NCI-H526 (cell line): ENCODE measurements around the gene AGBL3.
"Not testable (repeated sequence)": the region's sequence is repeated elsewhere in the genome, so short reads cannot be mapped to it uniquely, and the experiment has no call there.

Experiments used
- DNase-seq, 2 experiments: peaks; one replicate each; lab custom pipeline; 2025; lab: John Stamatoyannopoulos, UW

The AGBL3 gene

DNA sequence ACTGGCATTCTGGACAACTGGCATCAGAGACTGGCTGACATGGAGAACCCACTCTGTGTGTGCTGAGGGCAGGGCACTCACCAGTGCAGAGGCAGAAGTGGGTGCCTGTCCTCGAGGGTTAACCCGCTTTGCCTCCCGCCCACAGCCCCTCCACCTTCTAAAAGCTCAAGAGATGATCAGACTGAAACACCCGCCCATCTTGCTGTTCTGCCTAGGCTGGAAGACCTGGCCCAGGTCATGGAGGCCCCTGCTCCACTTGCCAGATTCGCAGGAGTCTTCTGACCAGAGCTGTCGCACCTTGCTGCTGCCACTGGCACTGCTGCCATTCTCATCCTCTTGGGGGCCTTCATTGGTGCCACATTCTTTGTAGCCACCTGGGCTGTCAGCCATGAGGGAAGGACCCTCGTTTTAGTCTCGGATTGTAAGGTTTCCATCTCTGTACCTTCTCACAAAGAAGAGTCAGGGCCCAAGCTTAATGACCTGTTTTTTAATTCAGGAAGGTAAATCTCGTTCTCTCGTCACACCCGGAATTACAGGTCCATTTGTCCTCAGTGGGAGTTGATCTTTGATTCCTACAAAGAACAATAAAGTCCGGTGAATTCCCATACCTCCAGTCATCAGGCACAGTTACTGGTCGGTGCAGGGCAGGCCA lies 182.3 kb downstream of the AGBL3 start:
- DNase-seq, result no peak

DNA sequence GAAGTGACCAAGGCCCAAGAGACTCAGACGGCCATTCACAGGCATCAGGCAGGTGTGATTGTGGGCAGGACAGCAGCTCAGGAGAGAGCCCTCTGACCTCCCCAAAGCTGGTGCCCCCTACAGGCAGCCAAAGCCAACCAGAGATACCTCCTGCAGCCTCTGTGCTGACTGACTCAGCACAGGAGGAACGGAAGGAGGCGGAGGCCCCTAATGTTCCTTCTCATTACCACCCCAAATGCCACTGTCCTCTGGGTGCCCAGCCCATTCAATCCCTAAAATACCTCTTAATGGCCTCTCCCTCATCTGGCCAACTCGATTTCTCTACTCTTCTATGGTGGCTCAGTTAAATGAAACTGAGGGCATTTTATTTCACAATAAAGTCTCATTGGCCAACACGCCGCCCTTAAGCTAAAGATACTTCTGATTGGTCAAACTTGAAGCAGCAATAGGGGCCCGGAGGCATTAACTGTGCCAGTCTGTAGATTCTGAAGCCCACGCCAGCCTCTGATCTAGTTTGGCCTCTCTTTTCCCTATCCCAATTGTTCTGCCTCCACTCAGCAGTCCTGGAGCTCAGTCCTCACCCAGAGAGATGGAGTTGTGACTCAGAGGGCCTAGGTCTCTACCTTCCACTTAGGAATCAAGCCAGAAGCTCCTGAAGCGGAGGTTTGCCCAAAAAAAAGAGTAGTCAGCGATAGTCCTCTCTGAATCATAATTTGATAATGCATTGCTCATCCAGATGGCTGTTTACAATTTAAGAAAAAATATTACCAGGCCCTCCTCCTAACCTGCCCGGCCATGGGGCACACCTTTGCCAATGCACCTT lies 183.0 kb downstream of the AGBL3 start:
- peak; percentile 32 to 62 for DNase-seq

DNA sequence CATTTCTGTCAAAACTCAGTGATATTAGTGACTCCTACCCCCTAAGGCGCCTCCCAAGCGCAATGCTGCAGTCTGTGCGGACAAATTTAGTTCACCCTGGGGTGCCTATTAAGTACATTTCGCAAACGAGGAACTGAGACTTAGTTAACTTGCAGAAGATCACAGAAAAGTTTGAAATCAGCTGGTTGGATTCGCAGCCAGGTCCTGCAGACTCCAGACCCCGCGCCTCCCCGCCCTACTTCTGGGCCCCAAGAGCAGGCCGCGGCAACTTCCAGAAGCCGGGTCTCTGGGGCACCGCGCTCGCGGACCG lies 183.6 kb downstream of the AGBL3 start:
- no peak for DNase-seq

DNA sequence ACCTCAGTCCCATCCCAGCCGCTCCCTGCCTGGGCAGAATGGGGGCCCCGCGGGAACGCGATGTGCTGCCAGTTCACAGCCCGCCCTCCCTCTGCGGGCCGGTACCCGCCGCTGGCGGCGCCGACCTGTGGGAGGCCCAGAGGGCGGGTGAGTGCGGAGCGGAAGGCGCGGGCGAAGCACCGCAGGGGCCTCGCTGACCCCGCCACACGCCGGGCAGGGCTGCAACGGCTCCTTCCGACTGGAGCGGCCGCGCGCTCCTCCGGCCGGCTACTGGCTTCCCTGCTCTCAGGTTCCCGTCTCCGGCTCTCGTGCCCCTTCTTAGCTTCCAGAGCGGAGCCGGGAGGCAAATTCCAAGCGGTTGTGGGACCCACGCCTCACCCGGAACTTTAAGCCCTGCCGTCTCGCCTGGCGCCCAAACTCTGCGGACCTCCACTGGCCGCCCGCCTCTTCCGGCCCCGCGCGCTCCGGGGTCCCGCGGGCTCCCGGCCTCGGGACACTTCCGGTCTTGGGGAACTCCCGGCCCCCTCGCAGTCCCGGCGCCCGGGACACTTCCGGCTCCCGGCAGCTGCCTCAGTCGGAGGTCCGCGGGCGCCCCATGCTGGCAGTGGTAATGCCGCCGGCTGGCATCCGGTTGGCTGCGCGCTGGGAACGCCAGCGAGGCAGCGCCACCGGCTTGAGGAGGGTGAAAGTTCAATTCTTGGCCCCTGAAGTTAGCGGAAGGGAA lies 184.1 kb downstream of the AGBL3 start, which contains the start of gene CYREN:
CYREN (minus strand) TSS at position 434 of the 724 bp plus-strand sequence. CDS start 1,785 bp downstream, outside the sequence.
- DNase-seq, result peak; percentile 87 to 99

DNA sequence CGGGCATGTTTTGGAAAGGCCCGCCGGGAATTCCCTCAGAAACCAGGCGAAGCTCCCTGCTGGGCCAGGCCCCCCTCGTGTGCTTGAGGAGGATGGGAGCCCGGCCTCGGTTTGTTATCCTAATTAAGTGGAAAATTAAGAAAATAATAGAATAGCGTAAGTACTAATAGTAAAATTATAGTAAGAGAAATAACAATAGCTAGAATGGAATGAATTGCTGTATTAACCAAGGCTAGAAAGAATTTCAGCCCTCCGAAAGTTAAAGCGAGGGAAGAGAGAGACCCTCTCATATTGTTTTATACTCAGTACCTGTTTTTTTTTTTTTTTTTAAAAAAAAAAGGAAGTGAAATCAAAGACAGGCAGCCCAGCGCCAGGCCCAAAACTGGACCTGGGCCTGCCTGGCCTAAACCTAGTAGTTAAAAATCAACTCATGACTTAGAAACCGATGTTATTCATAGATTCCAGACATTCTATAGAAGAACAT lies 184.7 kb downstream of the AGBL3 start:
- DNase-seq, result not testable (repeated sequence)

DNA sequence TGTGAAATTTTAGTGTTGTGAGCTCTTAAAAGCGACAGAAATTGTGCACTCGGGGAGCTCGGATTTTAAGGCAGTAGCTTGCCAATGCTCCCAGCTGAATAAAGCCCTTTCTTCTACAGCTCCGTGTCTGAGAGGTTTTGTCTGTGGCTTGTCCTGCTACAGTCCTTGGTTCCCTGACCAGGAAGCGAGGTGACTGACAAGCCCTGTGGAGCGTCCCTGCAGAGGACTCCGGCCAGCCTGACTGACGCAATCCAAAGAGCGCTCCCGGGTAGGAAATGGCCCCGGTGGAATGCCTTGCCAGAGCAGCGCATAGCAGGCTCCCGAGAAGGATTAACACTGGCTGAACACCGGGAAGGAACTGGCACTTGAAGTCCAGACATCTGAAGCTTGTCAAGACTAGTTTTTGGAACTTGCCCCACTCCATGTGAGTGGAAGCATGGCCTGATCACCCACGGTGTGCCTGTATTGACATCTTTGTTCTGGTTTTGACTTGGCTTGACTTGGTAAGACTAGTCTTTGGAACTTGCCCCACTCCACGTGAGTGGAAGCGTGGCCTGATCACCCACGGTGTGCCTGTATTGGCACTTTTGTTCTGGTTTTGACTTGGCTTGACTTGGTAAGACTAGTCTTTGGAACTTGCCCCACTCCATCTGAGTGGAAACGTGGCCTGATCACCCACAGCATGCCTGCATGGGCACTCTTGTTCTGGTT lies 185.4 kb downstream of the AGBL3 start:
- not testable (repeated sequence) for DNase-seq

DNA sequence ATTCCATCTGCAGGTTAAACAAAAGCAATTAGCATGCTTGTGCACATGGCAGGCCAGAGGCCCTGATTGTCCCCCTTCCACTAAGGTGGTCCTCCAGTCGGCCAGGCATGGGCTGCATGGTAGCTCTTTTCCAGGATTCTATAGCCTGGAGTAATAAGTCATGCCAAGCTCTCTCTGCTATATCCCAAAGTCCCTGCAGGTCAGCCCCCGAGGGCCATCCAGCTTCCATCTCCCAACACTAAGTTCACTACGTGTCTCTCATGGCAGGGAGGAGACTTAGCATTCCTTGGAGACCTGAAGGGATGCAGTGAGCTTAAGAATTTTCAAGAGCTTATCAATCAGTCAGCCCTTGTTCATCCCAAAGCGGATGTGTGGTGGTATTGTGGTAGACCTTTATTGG lies 187.6 kb downstream of the AGBL3 start:
- not testable (repeated sequence) for DNase-seq

DNA sequence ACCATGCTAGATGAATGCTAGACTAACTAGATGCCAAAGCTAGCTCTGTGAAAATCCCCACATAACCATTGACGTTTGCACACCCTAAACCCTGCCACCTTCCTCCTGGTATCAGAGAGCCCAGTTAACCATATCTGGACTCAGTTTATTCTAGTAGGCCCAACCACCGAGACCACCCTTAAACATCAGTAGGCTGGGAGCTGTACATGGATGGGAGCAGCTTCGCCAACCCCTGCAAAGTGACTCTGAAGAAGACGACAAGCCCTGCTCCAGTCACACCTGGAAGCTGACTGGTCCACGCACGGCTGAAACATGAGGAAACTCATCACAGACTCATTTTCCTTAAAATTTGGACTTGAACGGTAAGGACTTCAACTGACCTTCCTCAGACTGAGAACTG lies 188.6 kb downstream of the AGBL3 start:
- no peak for DNase-seq

DNA sequence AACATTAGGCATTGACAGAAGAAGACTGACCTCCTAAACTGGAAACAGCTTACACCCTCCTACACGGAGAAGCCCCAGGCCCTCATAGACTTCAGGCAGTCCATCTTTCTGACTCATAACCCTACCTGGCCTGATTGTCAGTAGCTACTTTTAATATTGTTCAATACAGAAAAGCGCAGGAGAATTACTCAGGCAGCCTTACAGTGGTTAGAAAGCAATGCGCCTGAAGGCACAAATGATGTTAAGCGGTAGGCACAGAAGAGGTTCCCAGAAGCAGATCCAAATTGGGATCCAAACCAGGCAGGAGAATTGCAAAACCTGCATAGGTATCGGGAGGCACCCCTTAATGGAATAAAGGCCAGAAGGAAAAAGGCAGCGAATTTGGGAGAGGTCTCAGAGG lies 189.6 kb downstream of the AGBL3 start:
- DNase-seq, result no peak

DNA sequence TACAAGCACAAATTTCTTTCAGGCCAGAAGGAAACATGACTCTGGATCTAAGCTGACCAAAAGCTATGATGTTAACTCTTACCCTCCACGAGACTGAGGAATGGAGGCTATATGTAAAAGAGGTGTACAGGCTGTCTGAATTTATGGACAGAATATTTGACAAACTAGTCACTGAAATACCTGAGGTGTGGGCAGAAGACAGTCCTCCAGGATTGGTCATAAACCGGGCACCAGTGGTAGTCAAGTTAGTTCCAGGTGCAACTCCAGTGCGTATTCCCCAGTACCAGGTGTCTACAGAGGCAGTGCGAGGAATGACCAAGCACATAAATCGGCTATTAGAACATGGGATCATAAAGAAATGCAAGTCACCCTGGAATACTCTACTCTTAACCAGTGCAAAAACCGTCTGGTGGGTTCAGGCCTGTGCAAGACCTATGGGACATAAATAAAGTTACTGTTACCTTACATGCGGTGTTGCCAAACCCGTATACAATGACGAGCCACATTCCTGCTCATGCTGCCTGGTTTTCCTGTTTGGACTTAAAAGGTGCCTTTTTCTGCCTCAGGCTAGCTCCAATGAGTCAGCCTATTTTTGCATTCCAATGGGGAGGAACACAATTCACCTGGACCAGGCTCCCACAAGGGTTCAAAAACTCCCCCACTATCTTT lies 190.9 kb downstream of the AGBL3 start:
- DNase-seq, result no peak

DNA sequence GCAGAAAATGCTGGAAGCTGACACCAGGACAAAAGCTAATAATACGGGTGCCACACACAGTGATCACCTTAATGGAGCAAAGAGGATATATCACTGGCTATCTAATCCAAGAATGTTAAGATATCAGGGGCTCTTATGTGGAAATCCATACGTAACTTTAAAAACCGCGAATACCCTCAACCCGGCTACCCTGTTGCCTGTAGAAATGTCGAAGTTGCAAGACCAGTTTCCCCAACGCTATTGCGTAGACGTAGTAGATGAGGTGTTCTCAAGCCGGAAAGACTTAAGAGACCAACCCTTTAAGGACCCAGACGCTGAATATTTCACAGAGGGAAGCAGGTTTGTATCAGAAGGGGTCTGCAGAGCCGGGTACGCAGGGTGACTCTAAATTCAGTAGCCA lies 192.1 kb downstream of the AGBL3 start:
- no peak for DNase-seq

DNA sequence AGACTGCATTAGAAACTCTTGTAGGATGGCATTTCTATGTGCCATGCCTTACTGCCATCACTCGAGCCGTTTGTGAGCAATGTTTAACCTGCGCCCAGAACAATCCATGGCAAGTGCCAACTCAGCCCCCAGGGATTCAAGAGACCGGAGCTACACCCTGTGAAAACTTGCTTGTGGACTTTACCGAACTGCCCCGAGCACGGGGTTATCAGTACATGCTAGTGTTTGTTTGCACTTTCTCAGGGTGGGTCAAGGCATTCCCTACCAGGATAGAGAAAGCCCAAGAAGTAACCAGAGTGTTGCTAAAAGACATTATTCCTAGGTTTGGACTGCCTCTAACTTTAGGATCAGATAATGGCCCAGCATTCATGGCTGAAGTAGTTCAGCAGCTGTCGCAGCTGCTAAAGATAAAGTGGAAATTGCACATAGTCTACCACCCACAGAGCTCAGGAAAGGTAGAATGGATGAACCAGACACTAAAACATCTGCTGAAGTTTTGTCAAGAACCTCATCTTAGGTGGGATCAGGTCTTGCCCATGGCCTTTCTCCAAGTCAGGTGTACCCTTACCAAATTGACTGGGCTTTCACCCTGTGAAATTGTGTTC lies 193.1 kb downstream of the AGBL3 start:
- DNase-seq, result no peak

DNA sequence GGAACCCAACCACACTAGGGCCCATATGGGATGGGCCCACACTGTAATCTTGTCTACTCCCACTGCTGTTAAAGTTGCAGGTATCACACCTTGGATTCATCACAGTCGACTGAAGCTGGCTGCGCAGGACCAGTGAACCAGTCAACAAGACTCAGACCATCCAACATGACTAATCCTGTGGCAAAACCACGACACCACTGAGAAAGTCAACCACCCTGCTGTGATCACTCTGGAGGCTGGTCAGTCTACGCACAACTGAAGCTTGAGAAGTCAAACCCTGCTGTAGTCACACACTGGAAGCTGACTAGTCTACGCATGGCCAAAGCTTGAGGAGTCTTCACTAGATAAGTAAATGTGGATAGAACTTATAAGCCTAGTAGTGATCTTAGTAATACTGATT lies 193.8 kb downstream of the AGBL3 start:
- no peak for DNase-seq

DNA sequence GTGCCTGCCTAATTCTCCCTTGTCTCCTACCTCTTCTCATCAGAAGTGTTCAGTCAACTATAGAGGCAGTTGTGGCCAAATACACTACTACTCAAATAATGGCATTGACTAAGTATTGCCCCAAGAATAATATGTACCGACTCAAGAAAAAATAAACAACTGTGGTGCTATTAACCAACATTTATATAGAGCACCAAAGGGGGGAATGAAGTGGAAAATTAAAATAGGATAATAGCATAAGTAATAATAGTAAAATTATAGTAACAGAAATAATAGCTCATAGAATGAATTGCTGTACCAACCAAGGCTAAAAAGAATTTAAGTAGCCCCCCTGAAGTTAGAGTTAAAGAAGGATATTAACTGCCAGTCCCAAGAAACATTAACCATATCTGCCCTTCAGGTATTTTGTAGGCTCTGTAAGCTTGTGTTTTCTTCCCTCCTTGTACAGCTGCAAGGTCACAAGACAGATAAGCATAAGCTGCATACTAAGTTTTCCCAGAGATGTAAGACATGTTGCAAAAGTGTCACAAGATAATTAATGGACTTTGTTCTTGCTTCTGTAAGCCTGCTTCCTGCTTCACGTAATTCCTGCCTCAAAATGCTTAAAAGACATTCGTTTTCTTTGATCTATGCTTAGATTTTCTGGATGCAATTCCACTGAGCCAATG lies 195.1 kb downstream of the AGBL3 start:
- no peak for DNase-seq

DNA sequence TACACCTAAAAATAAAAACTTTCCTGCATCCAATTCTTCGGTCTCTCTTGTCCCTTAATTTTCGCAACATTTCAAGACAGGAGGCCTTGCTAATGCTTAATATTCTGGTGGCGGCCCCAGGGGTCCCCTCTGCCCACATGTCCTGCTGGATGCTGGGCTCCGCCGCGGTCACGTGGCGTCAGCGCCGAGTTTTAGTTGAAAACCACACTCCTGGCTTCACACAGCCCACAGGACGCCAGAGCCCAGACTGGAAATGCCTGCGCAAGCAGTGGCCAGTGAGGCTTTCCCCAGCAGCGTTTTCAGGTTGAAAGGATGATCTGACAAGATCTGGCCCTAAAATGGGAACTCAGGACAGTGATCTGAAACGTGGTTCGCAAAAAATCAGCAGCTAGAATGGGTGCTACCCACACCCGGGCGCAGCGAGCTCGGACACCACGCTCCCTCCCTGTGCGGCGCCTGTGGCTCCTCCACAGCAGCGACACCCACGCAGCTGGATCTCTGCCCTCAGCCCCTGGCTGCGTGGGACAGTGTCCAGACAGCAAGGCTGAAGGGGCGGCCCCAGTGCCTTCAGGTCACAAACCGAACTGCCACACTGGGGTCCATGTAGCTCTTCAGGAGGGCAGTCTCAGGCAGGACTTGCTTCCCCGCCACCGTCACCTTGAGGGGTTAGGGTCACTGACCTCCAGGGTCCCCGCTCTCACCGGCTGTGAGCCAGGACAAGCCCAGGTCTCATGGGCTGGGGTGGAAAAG lies 195.8 kb downstream of the AGBL3 start:
- DNase-seq, result no peak

DNA sequence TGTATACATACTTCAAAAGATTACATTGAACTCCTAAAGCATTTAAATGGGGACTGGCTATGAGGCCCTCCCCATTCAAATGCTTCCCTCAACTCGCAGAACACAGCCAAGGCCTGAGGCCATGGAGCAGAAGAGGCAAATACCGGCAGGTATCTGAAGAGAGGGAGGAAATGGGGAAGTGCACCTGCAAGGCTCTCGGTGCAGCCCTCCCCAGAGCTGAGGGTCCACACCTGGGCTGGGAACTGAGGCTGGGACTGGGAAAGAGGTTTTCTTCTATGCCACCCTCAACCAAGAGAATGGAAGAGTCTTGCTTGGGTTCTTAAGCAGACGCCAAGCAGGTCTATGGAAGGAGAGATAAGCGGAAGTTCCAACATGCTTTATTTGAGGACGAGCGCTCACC lies 197.2 kb downstream of the AGBL3 start:
- DNase-seq, result no peak

DNA sequence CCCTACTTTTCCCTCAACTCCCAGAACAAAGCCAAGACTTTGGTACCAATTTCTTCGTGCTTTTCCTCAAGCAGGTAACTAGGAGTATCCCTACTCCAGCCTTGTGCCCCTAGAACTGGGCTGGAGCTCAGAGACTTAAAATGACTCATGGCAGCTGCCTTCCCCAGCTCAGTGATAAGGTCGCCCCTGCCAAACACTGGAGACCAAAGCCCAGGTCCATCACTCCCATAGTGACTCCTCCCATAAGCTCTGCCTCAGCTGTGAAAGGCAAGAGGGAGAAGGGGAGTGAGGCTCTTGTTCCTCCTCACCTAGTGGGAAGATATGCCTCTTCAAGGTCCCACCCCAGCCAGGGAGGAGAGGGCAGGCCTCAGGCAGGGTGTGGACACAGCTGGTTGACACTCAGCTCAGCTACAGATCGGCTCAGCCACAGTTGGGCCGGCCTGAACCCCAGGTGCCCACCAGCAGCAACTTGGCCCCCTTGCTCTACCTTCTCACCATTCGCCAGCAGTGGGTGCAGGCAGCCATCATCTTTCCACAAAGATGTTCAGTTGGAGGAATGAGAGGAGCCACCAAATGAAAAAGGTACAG lies 198.0 kb downstream of the AGBL3 start:
- DNase-seq, result no peak
